GM18498 (cell line): ENCODE results near the gene CSNK2A1.

Experiments used
- ATAC-seq: cut with Tn5 transposase; IDR thresholded peaks from one replicate; pipeline ENCODE4 v1.9.1; 2021; ENCODE audit warnings: mild to moderate bottlenecking, moderate library complexity; ENCODE audit not compliant: unreplicated experiment

Gene CSNK2A1

DNA sequence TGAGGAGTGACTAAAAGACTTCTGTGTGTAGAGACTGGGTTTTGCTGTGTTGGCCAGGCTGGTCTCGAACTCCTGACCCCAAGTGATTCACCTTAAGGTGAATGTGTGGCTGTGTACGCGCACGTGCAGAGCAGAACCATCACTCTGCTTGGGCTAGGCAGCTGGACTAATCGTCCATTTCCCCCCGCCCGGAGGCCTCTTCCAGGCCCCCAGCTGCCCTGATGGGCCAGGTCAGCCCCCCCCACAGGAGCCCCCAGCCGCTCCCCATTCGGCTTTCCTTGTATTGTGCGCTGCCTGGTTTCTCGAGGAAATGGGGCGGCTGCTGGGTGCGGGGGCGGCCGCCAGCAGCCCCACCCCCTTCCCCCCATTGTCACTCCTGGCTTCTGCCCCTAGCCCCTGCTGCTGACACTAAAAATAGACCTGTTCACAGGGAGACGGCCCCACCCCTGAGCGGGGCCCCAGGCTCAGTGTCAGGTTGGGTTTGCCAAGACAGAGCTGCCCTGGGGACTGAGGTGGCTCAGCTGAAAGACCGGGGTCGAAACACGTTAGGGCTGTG is 24.6 kb upstream of the CSNK2A1 start:
- no peak for ATAC-seq

- ATAC-seq = no peak
Observed at GRCh38 chr20:564192-564591, 20.6 kb upstream of the CSNK2A1 start.

DNA sequence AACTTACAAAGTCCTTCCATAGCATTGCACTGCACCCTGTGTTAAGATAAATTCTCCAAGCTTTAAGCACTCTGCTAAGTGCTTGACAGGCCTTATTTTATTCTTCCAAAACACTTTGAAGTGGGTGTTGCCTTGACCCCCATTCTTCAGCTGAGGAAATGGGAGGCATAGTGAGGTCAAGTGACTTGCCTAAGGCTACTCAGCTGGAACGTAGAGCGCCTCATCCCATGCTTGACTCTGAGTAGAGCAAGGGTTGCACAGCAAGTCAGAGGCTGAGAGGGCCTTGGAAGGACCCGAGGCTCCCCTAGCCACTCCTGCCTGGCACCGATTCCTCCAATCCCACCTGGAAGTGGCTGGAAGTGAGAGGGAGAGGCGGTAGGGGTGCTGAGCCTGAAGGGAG is 19.6 kb upstream of the CSNK2A1 start:
- no peak for ATAC-seq

DNA sequence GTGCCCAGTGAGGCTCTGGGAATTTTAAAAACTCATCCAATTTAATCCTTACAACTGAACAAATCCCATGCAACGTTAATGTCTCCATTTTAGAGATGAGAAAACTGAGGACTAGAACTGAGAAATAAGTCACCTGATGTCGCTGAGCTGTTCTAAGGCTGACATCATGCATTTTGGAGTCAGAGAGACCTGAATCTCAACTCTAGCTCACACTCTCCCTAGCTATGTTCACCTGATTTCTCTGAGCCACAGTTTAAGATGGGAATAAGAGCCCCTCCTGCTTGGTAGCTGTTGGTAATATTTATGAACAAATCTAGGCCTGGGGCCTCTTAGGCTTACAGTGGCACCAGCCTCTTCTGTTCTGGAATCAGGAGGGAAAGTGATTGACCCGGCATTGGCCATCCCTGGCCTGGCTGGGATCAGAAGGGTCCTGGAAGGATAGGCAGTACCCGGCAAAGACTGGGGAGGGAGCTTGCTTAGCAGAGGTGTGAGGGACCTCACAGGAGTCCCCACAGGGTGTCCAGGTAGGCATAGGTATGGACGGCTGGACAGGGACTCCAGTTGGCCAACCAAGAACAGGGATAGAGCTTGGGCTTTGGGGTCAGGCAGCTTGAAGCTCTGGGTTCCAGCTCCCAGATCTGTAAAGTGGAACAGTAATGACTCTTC is 18.8 kb upstream of the CSNK2A1 start:
- no peak for ATAC-seq

- ATAC-seq = peak; percentile 57
Observed at GRCh38 chr20:561437-562231, 18.0 kb upstream of the CSNK2A1 start.

DNA sequence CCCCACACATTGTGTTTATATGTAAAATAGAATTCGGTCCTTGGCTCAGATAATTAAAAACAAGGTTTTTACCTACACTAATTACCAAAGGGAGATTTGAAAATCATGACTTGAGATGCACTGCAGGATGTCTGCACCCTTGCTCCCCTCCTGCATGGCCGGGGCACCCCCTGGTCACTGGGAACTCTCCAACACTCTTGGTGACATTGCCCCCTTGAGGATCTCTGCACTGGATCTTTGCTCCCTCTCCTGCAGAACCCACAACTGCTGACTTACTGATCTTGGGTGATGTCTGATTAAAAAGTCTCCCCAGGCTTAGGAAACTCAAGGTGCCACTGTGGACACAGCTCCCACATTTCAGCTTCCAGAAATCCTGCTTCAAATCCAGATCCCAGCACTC is 17.1 kb upstream of the CSNK2A1 start:
- no peak for ATAC-seq

DNA sequence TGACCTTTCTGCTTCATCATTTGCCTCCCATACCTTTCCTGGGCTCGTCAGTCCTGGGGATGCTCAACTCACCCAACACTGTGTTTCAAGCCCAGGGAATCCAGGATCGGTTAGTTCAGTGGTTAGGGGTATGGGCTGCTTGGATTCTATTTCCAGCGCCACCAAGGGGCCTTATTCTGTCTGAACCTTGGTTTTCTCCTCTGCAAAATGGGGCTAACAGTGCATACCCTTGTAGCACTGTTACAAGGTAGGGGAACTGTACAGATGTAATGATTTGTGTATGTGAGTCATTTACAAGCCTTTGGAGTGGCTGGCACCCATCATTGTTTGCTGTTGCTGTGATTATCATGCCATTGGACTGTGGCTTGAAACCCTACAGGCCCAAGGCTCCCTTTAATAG is 14.5 kb upstream of the CSNK2A1 start:
- no peak for ATAC-seq

- ATAC-seq = no peak
Observed at GRCh38 chr20:556984-557383, 13.4 kb upstream of the CSNK2A1 start.

DNA sequence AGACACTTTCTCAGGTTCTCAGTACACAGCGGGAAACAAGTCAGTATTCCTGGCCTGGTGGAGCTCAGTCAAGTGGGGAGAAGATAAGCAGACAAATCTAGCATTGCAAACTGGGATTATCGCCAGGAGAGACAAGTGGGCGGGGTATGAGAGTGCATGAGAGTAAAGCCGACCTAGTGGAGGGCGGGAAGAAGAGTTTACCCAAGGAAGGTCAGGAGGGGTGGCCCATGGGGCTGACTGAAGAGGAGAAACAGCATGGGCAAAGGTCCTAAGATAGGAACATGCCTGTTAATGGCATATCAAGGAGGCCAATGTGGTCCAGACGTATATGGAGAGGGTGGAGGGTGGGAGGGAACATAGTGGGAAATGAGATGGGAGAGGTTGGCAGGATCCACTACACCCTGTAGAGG is 12.4 kb upstream of the CSNK2A1 start:
- no peak for ATAC-seq

- ATAC-seq = no peak
Observed at GRCh38 chr20:550611-551010, 7.0 kb upstream of the CSNK2A1 start.

- no peak for ATAC-seq
Observed at GRCh38 chr20:549722-550496, 6.3 kb upstream of the CSNK2A1 start.

DNA sequence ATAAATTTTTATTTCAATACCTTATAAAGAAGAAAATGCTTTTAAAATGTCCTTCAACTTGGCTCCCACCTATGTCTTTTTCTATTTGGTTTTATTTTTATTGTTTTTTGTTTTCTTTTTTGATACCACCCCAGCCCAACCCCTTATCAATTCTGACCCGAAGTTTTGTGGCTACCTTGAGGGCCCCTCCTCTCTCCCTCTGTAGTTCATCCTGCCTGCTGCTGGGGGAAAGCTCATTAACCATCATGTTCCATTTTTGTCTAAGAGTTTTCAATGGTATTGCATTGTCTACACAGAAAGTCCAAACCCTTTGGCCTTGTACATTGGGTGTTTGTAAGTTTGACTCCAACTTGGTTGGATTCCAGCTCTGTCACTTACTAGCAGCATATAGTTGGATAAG is 5.3 kb upstream of the CSNK2A1 start:
- ATAC-seq = no peak

- no peak for ATAC-seq
Observed at GRCh38 chr20:547394-547793, 3.8 kb upstream of the CSNK2A1 start.

- no peak for ATAC-seq
Observed at GRCh38 chr20:546353-546752, 2.8 kb upstream of the CSNK2A1 start.

DNA sequence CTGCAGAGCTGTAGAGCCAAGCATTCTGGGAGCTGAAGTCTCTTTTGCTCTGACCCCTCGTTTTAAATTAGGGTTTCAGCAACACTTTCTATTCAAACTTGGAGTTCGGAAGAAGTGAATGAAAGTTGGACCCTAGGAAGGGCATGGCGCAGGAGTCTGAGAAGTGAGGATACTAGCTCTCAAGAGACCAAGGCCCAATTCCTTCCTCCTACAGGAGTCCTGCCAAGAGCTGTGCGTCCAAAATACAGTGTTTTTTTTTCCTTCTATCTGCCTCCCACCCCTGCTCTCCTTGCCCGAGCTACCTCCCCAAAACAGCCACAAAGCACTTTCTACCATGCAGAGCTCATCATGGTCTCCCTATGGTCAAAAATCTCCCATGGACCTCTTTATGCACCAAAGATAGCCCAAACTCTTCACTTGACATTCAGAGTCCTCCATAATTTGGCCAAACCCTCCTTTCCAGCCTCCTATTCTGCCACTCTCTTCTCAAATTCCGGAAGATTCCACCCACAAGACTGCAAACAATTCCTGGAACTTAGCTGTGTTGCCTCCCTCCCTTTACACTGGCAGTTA is 649 bp upstream of the CSNK2A1 start:
- no peak for ATAC-seq

DNA sequence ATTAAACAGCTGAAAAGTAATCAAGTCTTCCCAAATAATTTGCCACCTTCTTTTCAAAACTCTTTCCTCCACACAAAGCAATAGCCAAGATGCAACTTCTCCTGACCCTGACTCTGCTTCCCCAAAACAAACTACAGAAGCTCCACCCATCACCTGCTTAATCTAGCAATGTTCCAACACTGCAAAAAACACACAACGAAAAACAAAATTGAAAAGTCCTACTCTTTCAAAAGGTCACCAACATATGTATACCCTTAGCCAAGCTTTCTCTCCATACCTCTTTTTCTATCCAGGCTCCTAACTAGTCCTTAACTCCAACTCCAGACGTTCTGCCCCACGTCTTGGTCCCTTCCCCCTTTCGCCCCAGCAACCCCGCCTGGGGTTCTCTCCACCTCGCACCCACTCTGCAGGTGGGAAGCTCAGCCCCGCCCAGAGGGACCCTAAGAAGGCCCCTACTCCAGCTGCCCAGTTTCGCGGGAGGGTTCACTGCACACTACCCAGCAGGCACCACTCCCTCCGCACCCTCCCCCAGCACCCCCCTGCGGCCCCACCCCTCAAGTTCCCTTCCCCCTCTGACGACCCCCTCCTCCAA is 717 bp downstream of the CSNK2A1 start:
- ATAC-seq = peak; percentile 13

DNA sequence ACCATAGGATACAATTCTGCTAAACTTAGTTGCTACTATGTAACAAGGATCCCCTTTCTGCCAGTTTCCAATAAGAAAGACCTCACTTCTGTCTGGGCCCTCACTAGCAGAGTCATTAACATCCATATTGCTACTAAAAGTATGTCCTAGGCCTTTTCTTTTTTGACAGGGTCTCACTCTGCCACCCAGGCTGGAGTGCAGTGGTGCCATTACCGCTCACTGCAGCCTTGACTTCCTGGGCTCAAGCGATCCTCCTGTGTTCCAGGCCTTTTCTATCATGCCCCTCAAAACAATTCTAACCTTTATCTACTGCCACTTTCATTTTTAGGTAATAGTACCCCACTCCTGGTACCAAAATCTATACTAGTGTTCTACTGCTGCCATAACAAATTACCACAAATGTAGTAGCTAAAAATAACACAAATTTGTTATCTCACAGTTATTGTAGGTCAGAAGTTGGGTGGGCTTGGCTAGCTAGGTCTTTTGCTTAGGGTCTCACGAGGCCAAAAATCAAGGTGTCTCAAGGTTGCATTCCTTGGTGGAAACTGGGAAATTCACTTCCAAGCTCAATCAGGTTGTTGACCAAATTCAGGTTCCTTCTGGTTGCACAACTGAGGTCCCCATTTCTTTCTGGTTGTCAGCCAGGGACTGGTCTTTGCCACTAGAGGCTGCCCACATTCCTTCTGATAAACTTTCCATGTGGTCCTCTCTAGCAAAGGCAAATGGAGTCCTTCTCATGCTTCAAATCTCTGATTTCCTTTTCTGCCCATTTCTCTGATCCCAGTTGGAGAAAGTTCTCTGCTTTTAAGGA is 3.0 kb downstream of the CSNK2A1 start:
- no peak for ATAC-seq

DNA sequence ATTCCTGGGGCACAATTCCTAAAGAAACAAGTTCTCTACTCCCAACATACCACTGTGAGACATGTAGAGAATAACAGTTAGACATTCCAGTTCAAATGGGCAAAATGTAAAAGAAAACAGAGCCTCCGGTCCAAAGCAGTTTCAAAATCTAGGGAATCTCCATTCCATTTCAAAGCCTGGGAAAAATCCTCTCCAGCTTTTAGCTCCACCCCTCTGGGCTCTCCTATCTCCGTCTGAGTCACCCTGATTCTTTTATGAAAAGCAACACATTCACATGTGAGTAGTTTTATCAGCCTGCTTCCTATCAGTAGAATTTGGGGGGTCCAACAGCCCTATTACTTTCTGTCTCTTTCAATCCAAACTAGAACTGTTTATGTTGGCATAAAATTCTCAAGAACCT is 3.7 kb downstream of the CSNK2A1 start:
- no peak for ATAC-seq

DNA sequence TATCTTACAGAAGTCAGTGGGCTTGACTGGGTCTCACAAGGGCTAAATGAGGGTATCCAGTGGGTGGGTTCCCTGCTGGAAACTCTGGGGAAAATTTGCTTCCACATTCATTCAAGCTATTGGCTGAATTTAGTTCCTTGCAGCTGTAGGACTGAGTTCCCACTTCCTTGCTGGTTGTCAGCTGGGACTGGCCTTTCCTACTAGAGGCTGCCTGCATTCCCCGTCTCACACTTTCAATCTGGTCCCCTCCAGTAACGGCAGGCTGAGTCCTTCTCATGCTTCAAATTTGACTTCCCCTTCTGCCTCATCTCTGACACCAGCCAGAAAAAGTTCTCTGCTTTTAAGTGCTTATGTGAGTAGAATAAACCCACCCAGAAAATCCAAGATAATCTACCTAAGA is 4.4 kb downstream of the CSNK2A1 start:
- ATAC-seq = no peak

DNA sequence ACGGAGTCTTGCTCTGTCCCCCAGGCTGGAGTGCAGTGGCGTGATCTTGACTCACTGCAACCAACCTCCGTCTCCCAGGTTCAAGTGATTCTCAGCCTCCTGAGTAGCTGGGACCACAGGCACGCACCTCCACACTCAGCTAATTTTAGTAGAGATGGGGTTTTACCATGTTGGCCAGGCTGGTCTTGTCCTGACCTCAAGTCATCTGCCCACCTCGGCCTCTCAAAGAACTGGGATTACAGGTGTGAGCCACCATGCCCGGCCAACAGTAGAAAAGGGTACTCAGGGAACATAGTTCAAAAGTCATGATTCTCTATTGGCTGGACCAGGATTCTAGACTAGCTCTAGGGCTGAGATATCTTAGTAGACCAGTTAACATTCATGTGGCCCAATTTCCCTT is 5.6 kb downstream of the CSNK2A1 start:
- no peak for ATAC-seq
